Stimulated activated memory B cell treated with anti-CD40 and anti-IgM and Interleukin-4, amounts not matched to agents 10 μg/mL and 1 μg/mL and 100 μg/mL, for 72 hours (primary cell): ENCODE data around the gene CLEC1A.

ENCODE experiments used
- ATAC-seq: fragments of 150-1000 bp; cut with Tn5 transposase; 2 replicates; pipeline ENCODE4 v1.10.0; 2021
- H3K27ac Mint-ChIP-seq: one replicate; pipeline ENCODE4 v1.8.0; 2022; ENCODE audit warnings: mild to moderate bottlenecking, mixed read lengths
- H3K27me3 Mint-ChIP-seq: one replicate; pipeline ENCODE4 v1.8.0; 2022; ENCODE audit warnings: mixed read lengths
- H3K36me3 Mint-ChIP-seq: one replicate; pipeline ENCODE4 v1.8.0; 2022; ENCODE audit warnings: mixed read lengths
- H3K4me1 Mint-ChIP-seq: one replicate; pipeline ENCODE4 v1.8.0; 2022; ENCODE audit warnings: mixed read lengths
- H3K4me3 Mint-ChIP-seq: one replicate; pipeline ENCODE4 v1.8.0; 2022; ENCODE audit warnings: mild to moderate bottlenecking, moderate library complexity, mixed read lengths
- H3K9me3 Mint-ChIP-seq: one replicate; pipeline ENCODE4 v1.8.0; 2022; ENCODE audit warnings: mixed read lengths

Gene CLEC1A, protein sequence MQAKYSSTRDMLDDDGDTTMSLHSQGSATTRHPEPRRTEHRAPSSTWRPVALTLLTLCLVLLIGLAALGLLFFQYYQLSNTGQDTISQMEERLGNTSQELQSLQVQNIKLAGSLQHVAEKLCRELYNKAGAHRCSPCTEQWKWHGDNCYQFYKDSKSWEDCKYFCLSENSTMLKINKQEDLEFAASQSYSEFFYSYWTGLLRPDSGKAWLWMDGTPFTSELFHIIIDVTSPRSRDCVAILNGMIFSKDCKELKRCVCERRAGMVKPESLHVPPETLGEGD

GRCh38 chr12:10098791-10099190 is at the start of gene CLEC1A:
TSS of gene CLEC1A (minus strand) at chr12:10098985. CDS start at chr12:10098922, 63 bp downstream.
- Mint-ChIP-seq H3K4me3 (no peak within 1 kb of the TSS), H3K36me3 (no peaks in the 10 kb centered on the region), H3K4me1 (no peaks in the 10 kb centered on the region), H3K27ac (no peak within 1 kb of the TSS), H3K27me3 (peaks cover 34% of the 10 kb centered on the region), H3K9me3 (peaks cover 5% of the 10 kb centered on the region)
- no peak for ATAC-seq

DNA sequence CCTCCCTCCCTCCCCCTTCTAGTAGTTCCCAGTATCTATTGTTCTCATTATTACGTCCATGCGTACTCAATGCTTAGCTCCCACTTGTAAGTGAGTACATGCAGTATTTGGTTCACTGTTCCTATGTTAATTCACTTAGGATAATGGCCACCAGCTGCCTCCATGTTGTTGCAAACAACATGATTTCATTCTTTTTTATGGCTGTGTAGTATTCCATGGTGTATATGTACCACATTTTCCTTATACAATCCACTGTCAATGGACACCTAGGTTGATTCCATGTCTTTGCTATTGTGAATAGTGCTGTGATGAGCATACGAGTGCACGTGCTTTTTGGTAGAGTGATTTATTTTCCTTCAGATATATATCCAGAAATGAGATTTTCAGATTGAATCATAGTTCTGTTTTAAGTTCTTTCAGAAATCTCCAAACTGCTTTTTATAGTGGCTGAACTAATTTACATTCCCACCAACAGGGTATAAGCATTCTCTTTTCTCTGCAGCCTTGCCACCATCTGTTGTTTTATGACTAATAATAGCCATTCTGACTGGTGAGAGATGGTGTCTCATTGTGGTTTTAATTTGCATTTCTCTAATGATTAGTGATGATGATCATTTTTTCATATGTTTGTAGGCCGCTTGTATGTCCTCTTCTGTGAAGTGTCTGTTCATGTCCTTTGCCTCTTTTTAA is 49.1 kb upstream of the CLEC1A start:
- H3K27me3 Mint-ChIP-seq = peaks cover 50% of the 10 kb centered on the region
- H3K27ac Mint-ChIP-seq = no peak overlapping the region
- H3K4me3 Mint-ChIP-seq = no peak overlapping the region
- no peaks in the 10 kb centered on the region for H3K9me3 Mint-ChIP-seq
- H3K36me3 Mint-ChIP-seq = no peaks in the 10 kb centered on the region
- ATAC-seq = no peak
- H3K4me1 Mint-ChIP-seq = peaks cover under 1% of the 10 kb centered on the region

- Mint-ChIP-seq H3K9me3 (no peaks in the 10 kb centered on the region), H3K27ac (no peak overlapping the region), H3K36me3 (no peaks in the 10 kb centered on the region), H3K4me3 (no peak overlapping the region), H3K27me3 (peaks cover 32% of the 10 kb centered on the region), H3K4me1 (no peaks in the 10 kb centered on the region)
- ATAC-seq = no peak
These were observed 44.3 kb upstream of the CLEC1A start for GRCh38 chr12:10142976-10143589.

GRCh38 chr12:10140001-10140400 is 41.2 kb upstream of the CLEC1A start:
- H3K4me1 Mint-ChIP-seq = no peaks in the 10 kb centered on the region
- no peaks in the 10 kb centered on the region for H3K36me3 Mint-ChIP-seq
- H3K27me3 Mint-ChIP-seq = peaks cover 42% of the 10 kb centered on the region
- no peak overlapping the region for H3K27ac Mint-ChIP-seq
- ATAC-seq = no peak
- H3K9me3 Mint-ChIP-seq = no peaks in the 10 kb centered on the region
- H3K4me3 Mint-ChIP-seq = no peak overlapping the region

DNA sequence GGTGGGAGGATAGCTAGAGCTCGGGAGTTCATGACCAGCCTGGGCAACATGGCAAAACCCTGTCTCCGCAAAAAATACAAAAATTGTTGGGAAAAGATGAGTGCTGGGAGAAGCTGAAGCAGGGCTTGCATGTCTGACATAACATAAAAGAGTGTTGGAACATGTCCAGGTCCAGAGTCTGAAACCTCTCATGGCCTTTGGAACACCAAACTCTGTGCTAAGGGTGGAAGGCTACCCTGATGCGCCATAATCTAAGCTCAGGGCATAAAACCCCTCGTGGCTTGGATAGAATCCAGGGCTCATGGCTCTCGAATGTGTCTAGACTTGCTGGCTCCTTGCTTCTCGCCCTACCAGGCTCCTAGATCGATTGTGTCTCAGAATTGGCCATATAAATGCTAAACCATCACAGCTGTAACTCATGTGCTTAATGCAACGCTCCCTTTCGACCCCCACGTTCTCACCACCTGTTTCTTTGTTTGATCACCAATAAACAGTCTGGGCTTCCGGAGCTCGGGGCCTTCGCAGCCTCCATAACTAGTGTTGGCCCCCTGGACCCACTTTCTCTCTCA is 37.9 kb upstream of the CLEC1A start:
- H3K4me1 Mint-ChIP-seq = no peaks in the 10 kb centered on the region
- no peaks in the 10 kb centered on the region for H3K9me3 Mint-ChIP-seq
- H3K27ac Mint-ChIP-seq = no peak overlapping the region
- peaks cover 52% of the 10 kb centered on the region for H3K27me3 Mint-ChIP-seq
- ATAC-seq = no peak
- no peak overlapping the region for H3K4me3 Mint-ChIP-seq
- H3K36me3 Mint-ChIP-seq = no peaks in the 10 kb centered on the region

DNA sequence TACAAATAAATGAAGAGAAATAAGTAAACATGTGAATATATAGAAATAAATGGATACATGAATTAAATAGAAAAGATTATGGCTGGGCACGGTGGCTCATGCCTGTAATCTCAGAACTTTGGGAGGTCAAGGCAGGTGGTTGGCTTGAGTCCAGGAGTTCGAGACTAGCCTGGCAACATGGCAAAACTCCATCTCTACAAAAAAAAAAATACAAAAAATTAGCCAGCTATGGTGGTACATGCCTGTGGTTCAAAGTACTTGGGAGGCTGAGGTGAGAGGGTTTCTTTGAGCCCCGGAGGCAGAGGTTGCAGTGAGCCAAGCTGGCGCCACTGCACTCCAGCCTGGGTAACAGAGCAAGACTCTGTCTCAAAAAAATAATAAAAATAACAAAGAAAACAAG is 36.3 kb upstream of the CLEC1A start:
- H3K36me3 Mint-ChIP-seq = no peaks in the 10 kb centered on the region

GRCh38 chr12:10132850-10133370 is 34.1 kb upstream of the CLEC1A start:
- no peak for ATAC-seq
- Mint-ChIP-seq H3K9me3 (no peaks in the 10 kb centered on the region), H3K36me3 (no peaks in the 10 kb centered on the region), H3K4me1 (peaks cover 18% of the 10 kb centered on the region), H3K27me3 (peaks cover 63% of the 10 kb centered on the region), H3K27ac (no peak overlapping the region), H3K4me3 (no peak overlapping the region)

More for the DNA sequence above, 36.3 kb upstream of the CLEC1A start:
- ATAC-seq = no peak
- Mint-ChIP-seq H3K27me3 (peaks cover 52% of the 10 kb centered on the region), H3K9me3 (no peaks in the 10 kb centered on the region), H3K27ac (no peak overlapping the region), H3K4me1 (peaks cover 2% of the 10 kb centered on the region), H3K4me3 (no peak overlapping the region)

DNA sequence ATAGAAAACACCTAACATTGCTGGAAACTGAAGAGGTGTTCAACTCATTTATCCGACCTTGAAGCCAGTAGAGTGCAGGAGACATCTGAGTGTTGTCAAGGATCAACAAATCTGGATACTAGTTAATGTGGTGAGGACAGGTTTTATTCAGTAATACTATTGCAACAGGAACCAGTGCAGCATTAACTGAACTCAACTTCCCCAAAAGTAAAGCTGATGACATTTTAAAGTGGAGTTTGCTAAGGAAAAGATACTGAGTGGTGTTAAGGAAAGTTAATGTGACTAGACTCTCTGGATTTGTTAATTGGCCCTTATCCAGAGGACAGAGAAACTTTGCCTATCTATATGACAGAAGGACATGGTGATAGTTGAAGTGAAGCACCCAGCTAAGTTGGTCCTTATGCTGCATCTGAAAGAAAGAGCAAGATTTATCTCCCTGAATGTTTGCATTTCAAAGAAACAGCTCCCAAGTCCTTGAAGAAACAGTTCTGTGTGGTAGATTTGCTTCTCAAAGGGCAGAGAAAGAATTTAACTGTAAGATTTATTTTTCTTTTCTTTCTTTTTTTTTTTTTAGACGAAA is 32.4 kb upstream of the CLEC1A start:
- Mint-ChIP-seq H3K4me1 (peaks cover 18% of the 10 kb centered on the region), H3K27ac (no peak overlapping the region)

DNA sequence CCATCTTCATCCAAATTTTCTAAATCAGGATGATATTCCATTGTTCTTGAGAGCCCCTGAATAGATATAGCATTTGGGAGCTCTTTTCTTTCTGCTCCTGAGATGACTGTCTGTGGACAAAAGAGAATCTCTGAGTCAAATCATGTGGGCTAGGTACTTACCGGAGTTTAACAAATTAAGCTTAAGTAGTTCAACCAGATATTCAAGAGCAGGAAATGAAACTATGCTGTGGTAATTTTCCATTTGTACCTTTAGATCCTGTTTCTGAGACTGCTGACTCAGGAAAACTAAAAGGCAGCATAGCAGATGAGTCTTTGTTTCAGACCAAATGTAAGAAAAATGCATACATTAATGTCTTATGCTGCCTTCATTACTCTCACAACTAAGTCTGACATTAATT is 31.3 kb upstream of the CLEC1A start, which contains the start of gene CLEC7A:
Gene CLEC7A, minus strand, starts transcription at position 158 of the 400 bp plus-strand sequence. Its CDS starts 117 bp downstream, at position 41.
- Mint-ChIP-seq H3K27ac (no peak within 1 kb of the TSS), H3K36me3 (no peaks in the 10 kb centered on the region), H3K4me1 (peaks cover 18% of the 10 kb centered on the region), H3K9me3 (no peaks in the 10 kb centered on the region), H3K27me3 (peaks cover 70% of the 10 kb centered on the region), H3K4me3 (no peak within 1 kb of the TSS)
- peak; percentile 90 for ATAC-seq

More for the DNA sequence above, 32.4 kb upstream of the CLEC1A start:
- no peaks in the 10 kb centered on the region for H3K9me3 Mint-ChIP-seq
- H3K4me3 Mint-ChIP-seq = no peak overlapping the region
- H3K27me3 Mint-ChIP-seq = peaks cover 68% of the 10 kb centered on the region
- ATAC-seq = no peak
- H3K36me3 Mint-ChIP-seq = no peaks in the 10 kb centered on the region

GRCh38 chr12:10128687-10129086 is 29.9 kb upstream of the CLEC1A start:
- no peak overlapping the region for H3K4me3 Mint-ChIP-seq
- no peak for ATAC-seq
- no peaks in the 10 kb centered on the region for H3K36me3 Mint-ChIP-seq
- peaks cover 62% of the 10 kb centered on the region for H3K27me3 Mint-ChIP-seq
- H3K4me1 Mint-ChIP-seq = peaks cover 18% of the 10 kb centered on the region
- H3K9me3 Mint-ChIP-seq = no peaks in the 10 kb centered on the region
- H3K27ac Mint-ChIP-seq = no peak overlapping the region

DNA sequence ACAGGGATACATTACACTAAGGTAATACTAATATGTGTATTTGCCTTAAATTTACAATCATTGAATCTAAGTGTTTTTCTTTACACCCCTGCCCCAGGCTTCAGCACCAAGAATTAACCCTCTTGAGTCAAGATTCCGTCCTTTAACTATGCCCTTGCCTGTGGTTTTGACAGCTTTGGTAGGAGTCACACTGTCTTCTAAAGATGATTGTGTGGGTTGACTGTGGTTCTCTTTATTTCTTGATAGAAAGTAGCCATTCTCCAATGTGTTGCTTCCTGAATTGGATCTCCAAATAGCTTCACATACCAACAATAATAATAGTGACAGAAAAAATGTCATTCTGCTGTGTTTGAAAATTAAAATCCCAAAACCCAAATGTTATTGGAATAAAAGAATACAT is 27.6 kb upstream of the CLEC1A start:
- no peaks in the 10 kb centered on the region for H3K9me3 Mint-ChIP-seq
- H3K27me3 Mint-ChIP-seq = peaks cover 50% of the 10 kb centered on the region
- no peak for ATAC-seq
- no peaks in the 10 kb centered on the region for H3K36me3 Mint-ChIP-seq
- H3K4me3 Mint-ChIP-seq = no peak overlapping the region
- H3K4me1 Mint-ChIP-seq = peaks cover 18% of the 10 kb centered on the region
- H3K27ac Mint-ChIP-seq = no peak overlapping the region

DNA sequence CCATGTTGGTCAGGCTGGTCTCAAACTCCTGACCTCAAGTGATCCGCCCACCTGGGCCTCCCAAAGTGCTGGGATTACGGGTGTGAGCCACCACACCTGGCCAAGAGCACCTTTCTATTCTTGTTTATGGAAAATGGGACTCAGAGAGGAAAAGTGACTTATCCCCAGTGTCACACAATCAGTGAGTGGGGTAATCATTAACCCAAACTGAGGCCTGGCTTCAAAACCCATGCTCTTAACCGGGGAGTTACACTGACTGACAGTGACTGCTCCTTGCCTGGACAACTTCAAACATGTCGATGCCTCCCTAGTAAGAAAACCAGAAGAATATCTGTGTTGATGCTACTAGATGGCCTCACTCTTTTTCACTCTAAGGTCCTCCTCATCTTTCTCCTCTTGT is 23.9 kb upstream of the CLEC1A start:
- Mint-ChIP-seq H3K4me3 (no peak overlapping the region), H3K9me3 (peaks cover 7% of the 10 kb centered on the region), H3K36me3 (no peaks in the 10 kb centered on the region), H3K27me3 (peaks cover 44% of the 10 kb centered on the region), H3K4me1 (peaks cover 7% of the 10 kb centered on the region), H3K27ac (no peak overlapping the region)
- no peak for ATAC-seq

DNA sequence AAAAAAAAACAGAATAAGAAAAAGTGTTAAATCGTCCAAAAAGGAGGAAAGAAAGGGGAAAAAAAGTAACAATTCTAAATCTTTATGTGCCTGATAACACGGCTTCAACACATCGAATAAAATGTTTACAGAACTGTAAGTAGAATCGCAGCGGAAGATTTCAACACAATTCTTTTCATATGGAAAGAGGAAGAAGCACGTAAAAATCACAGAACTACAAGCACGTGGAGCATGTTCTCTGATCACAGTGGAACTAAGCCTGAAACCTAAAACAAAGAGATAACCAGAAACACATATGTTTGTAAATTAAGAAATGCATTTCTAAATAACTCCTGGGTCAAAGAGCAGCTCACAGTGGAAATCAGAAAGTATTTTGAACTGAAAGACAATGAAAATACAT is 22.5 kb upstream of the CLEC1A start:
- H3K27ac Mint-ChIP-seq = no peak overlapping the region
- peaks cover 7% of the 10 kb centered on the region for H3K4me1 Mint-ChIP-seq
- no peak overlapping the region for H3K4me3 Mint-ChIP-seq
- H3K36me3 Mint-ChIP-seq = no peaks in the 10 kb centered on the region
- no peak for ATAC-seq
- peaks cover 7% of the 10 kb centered on the region for H3K9me3 Mint-ChIP-seq
- H3K27me3 Mint-ChIP-seq = peaks cover 30% of the 10 kb centered on the region

DNA sequence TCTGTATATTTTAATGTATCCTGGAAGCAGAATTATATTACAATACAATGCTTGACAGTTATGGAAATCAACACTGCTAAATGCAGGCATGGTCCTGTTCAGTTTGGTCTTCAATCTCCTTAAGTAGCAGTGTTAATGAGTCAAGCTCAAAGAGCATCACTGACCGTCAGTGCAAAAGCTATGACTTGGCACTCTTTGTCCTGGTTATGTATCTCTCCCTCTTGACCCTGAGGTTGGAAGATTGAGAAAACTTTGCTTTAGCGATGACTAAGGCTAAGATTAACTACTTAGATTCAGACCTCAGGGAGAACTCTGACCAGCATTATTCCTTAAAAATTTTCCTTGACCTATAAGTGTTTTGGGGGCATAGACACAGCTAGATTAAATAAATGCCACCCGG is 20.3 kb upstream of the CLEC1A start:
- Mint-ChIP-seq H3K4me1 (peaks cover 7% of the 10 kb centered on the region), H3K27ac (no peak overlapping the region), H3K9me3 (peaks cover 7% of the 10 kb centered on the region), H3K36me3 (no peaks in the 10 kb centered on the region), H3K4me3 (no peak overlapping the region), H3K27me3 (peaks cover 16% of the 10 kb centered on the region)
- no peak for ATAC-seq

DNA sequence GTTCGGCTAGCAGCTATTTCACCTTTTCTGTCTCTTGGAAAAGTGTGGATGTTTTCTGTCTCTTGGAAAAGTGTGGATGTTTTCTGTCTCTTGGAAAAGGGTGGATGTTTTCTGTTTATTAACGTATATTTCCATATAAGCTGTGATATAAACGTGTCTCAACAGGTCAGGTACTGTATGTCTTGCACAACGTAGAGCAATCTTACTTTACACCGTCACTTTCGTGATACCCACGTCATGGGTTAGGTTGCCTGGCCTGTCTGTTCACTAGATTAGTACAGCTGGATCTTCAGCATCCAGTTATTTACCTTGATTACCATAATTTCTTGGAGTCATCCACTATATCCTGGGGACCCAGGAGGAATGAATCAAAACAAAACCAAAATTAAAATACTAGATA is 17.1 kb upstream of the CLEC1A start:
- Mint-ChIP-seq H3K36me3 (no peaks in the 10 kb centered on the region), H3K9me3 (peaks cover 13% of the 10 kb centered on the region), H3K27me3 (peaks cover 14% of the 10 kb centered on the region), H3K4me3 (no peak overlapping the region), H3K27ac (no peak overlapping the region), H3K4me1 (peaks cover 1% of the 10 kb centered on the region)
- ATAC-seq = no peak
